ENCODE measurements around the gene PCCA. TPM values are rescaled to one million over a fixed set of nuclear protein-coding genes. Genes with fewer than 3 reads are reported as not detected.

The PCCA gene, protein sequence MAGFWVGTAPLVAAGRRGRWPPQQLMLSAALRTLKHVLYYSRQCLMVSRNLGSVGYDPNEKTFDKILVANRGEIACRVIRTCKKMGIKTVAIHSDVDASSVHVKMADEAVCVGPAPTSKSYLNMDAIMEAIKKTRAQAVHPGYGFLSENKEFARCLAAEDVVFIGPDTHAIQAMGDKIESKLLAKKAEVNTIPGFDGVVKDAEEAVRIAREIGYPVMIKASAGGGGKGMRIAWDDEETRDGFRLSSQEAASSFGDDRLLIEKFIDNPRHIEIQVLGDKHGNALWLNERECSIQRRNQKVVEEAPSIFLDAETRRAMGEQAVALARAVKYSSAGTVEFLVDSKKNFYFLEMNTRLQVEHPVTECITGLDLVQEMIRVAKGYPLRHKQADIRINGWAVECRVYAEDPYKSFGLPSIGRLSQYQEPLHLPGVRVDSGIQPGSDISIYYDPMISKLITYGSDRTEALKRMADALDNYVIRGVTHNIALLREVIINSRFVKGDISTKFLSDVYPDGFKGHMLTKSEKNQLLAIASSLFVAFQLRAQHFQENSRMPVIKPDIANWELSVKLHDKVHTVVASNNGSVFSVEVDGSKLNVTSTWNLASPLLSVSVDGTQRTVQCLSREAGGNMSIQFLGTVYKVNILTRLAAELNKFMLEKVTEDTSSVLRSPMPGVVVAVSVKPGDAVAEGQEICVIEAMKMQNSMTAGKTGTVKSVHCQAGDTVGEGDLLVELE
- total RNA-seq (100 to 1,000 TPM; 165 to 378 TPM), polyA plus RNA-seq (ENCODE audit: insufficient read length in 2 of 2) (10 to 100 TPM; 45.1 to 54.7 TPM)
- long read RNA-seq, donor 1, partial matches to known transcripts, result 11 of 17 reads
- long read RNA-seq, donor 1, other reads (novel, unspliced or antisense), result 0 of 17 reads
- long read RNA-seq, donor 2, partial matches to known transcripts, result 0 of 2 reads
- long read RNA-seq, donor 2, other reads (novel, unspliced or antisense), result 0 of 2 reads
- long read RNA-seq, donor 3, partial matches to known transcripts, result 0 of 2 reads
- long read RNA-seq, donor 3, other reads (novel, unspliced or antisense), result 0 of 2 reads
- long read RNA-seq, donor 4, partial matches to known transcripts, result 33 of 36 reads
- long read RNA-seq, donor 4, other reads (novel, unspliced or antisense), result 0 of 36 reads

DNA sequence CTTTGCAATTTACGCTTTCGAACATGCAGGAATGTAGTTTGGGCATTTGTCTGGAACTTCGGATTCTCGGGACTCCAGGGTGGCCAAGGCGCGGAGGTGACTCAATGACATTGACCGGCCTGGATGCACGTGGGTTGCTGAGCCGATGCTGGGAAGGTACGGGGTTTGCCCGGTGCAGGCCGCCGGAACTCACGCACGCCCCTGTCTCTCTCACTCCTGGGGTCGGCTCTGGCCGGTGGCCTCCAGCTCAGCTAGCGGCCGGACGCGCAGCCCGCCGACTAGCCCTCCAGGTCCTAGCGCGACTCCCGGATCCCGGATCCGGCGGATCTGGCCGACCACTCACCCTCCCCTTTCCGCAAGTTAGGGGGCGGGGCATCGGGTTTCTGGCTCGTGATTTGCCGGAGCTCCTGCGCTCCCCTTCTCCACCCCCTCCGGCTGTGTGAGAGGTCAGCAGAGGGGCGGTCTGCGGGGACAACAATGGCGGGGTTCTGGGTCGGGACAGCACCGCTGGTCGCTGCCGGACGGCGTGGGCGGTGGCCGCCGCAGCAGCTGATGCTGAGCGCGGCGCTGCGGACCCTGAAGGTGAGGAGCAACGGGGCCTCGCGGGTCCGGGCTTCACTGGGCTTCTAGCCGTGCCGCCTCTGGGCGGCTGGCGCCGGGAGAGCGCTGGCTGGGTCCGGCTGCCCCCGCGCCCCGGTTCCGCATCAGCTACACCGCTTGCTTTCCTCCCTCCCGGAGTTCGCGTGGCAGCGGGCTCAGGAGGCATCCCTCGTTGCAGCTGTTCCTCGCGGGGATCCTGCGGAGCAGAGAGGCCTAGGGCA lies at the start of gene PCCA:
Gene PCCA, plus strand, starts transcription at position 450 of the 821 bp plus-strand sequence. Its CDS starts 28 bp downstream, at position 478.
- Histone ChIP-seq H3K9me3 (ENCODE audit: control insufficient read depth, insufficient read depth, low read length) (no peaks in the 10 kb centered on the region), H3K4me3 (ENCODE audit: low read depth, low read length) (peak within 1 kb of the TSS; percentile 81), H3K27me3 (ENCODE audit: control insufficient read depth, insufficient read depth, low read length) (no peaks in the 10 kb centered on the region), H3K4me1 (ENCODE audit: control insufficient read depth, insufficient read depth, low read length) (peaks cover 4% of the 10 kb centered on the region), H3K36me3 (ENCODE audit: control insufficient read depth, insufficient read depth, low read length) (no peaks in the 10 kb centered on the region), H3K27ac (ENCODE audit: low read depth, low read length) (peak within 1 kb of the TSS; percentile 76)
- under 1% methylated on average over 67 of the region's 77 CpGs for WGBS (ENCODE audit: insufficient coverage)
- DNase-seq (ENCODE audit: low read depth in 4 of 6, low spot score in 6 of 6), result peak; percentile 85 to 98 (median 94)

DNA sequence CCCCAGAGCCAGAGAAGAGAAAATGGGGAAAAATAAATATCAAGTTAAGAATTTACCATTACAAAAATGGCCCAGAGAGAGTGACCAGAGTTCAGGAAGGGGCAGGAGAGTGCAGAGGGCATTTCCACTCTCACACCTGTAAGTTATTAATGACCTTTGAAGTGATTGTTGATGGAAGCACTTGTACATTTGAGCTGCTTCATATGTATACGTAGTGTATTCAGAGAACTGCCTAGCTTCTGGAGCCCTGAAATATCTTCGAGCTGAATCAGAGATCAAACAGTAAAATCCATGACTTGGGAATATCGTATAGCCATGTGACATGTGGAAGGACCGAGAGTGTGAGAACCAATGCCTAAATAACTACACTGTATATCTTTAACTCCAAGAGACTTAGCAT lies 49.2 kb upstream of the PCCA start:
- Histone ChIP-seq H3K9me3 (ENCODE audit: control insufficient read depth, insufficient read depth, low read length) (no peaks in the 10 kb centered on the region), H3K4me1 (ENCODE audit: control insufficient read depth, insufficient read depth, low read length) (no peaks in the 10 kb centered on the region), H3K27ac (ENCODE audit: low read depth, low read length) (no peak overlapping the region), H3K27me3 (ENCODE audit: control insufficient read depth, insufficient read depth, low read length) (no peaks in the 10 kb centered on the region), H3K36me3 (ENCODE audit: control insufficient read depth, insufficient read depth, low read length) (no peaks in the 10 kb centered on the region), H3K4me3 (ENCODE audit: low read depth, low read length) (no peak overlapping the region)
- peak in 1 of 6 donors; percentile 4 for DNase-seq (ENCODE audit: low read depth in 4 of 6, low spot score in 6 of 6)
- WGBS (ENCODE audit: insufficient coverage), result 55% methylated on average over 2 of the region's 4 CpGs

DNA sequence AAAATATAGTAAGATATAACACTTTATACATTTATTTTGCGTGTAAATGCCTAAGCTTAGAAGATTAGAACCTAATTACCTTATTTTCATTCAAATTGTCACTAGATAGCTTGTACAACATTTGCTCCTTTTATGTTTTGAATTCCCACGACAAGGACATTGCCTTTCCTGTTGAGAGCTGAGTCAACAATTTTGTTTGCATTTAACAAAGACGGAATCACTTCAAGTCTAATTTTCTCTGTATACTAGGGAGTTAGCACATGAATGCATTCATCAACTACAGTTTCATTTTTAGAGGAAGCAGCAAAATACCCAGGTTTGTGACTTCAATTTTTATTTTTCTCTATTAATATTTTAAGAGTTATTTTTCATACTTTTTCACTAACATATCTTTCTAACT lies 48.7 kb upstream of the PCCA start:
- Histone ChIP-seq H3K36me3 (ENCODE audit: control insufficient read depth, insufficient read depth, low read length) (no peaks in the 10 kb centered on the region), H3K27ac (ENCODE audit: low read depth, low read length) (no peak overlapping the region), H3K4me3 (ENCODE audit: low read depth, low read length) (no peak overlapping the region), H3K9me3 (ENCODE audit: control insufficient read depth, insufficient read depth, low read length) (no peaks in the 10 kb centered on the region), H3K4me1 (ENCODE audit: control insufficient read depth, insufficient read depth, low read length) (no peaks in the 10 kb centered on the region), H3K27me3 (ENCODE audit: control insufficient read depth, insufficient read depth, low read length) (no peaks in the 10 kb centered on the region)
- no CpG with 5 or more reads among the region's 3 CpGs for WGBS (ENCODE audit: insufficient coverage)
- DNase-seq (ENCODE audit: low read depth in 4 of 6, low spot score in 6 of 6), result peak in 1 of 6 donors; percentile 13

DNA sequence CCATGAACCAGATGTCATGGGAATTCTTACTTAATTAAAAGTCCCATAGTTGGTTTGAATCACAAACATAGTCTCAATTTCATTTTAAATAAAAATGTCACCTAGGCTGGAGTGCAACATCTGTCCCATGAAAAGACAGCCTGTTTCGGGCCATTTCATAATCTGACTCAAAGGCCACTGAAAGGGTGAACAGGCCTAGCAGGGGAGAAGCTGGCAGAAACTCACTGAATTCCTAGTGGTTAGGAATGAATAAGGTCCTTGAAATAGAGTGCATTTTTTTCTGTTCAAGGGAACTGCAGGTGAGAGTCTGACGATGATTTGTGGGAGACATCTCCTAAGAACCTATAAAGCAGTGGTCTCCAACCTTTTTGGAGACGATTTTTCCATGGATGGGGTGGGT lies 44.0 kb upstream of the PCCA start:
- no peak overlapping the region for H3K4me3 ChIP-seq (ENCODE audit: low read depth, low read length)
- no peaks in the 10 kb centered on the region for H3K36me3 ChIP-seq (ENCODE audit: control insufficient read depth, insufficient read depth, low read length)
- no peaks in the 10 kb centered on the region for H3K27me3 ChIP-seq (ENCODE audit: control insufficient read depth, insufficient read depth, low read length)
- 93% methylated on average over 1 of the region's 3 CpGs for WGBS (ENCODE audit: insufficient coverage)
- H3K4me1 ChIP-seq (ENCODE audit: control insufficient read depth, insufficient read depth, low read length), result no peaks in the 10 kb centered on the region
- no peaks in the 10 kb centered on the region for H3K9me3 ChIP-seq (ENCODE audit: control insufficient read depth, insufficient read depth, low read length)
- no peak overlapping the region for H3K27ac ChIP-seq (ENCODE audit: low read depth, low read length)
- DNase-seq (ENCODE audit: low read depth in 4 of 6, low spot score in 6 of 6), result no peak

DNA sequence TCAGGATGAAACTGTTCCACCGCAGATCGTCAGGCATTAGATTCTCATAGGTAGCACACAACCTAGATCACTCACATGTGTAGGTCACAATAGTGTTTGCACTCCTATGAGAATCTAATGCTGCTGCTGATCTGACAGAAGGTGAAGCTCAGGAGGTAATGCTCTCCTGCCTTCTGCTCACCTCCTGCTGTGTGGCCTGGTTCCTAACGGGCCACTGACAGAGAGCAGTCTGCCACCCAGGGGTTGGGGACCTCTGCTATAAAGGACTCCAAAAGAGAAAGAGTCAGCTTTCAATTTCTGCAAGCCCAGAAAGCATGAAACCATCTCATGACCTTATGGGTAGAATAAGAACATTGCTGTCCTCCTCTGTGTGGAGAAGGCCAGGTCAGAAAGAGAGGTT lies 43.5 kb upstream of the PCCA start:
- 56% methylated on average over 1 of the region's 3 CpGs for WGBS (ENCODE audit: insufficient coverage)
- Histone ChIP-seq H3K4me1 (ENCODE audit: control insufficient read depth, insufficient read depth, low read length) (no peaks in the 10 kb centered on the region), H3K36me3 (ENCODE audit: control insufficient read depth, insufficient read depth, low read length) (no peaks in the 10 kb centered on the region), H3K9me3 (ENCODE audit: control insufficient read depth, insufficient read depth, low read length) (no peaks in the 10 kb centered on the region), H3K27me3 (ENCODE audit: control insufficient read depth, insufficient read depth, low read length) (no peaks in the 10 kb centered on the region), H3K27ac (ENCODE audit: low read depth, low read length) (no peak overlapping the region), H3K4me3 (ENCODE audit: low read depth, low read length) (no peak overlapping the region)
- no peak for DNase-seq (ENCODE audit: low read depth in 4 of 6, low spot score in 6 of 6)

DNA sequence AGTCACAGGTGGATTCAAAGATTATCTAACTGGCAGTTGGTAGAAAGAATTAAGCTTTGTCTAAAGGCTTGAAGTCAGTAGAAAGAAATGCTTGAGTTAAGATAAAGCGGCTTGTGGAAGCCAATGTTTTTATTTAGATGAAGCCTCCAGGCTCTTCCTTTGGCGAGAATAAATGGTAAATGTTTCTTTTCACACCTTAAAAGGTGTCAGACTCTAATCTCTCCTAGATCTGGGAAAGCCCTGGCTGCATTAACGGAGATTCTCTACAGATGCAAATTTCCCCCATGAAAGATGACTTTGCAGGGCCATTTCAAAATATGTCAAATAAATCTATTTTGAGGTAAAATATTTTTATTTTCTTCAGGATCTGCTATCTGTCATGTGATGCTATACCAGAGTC lies 37.8 kb upstream of the PCCA start:
- H3K27ac ChIP-seq (ENCODE audit: low read depth, low read length), result no peak overlapping the region
- no peaks in the 10 kb centered on the region for H3K9me3 ChIP-seq (ENCODE audit: control insufficient read depth, insufficient read depth, low read length)
- no peaks in the 10 kb centered on the region for H3K36me3 ChIP-seq (ENCODE audit: control insufficient read depth, insufficient read depth, low read length)
- H3K4me1 ChIP-seq (ENCODE audit: control insufficient read depth, insufficient read depth, low read length), result no peaks in the 10 kb centered on the region
- H3K27me3 ChIP-seq (ENCODE audit: control insufficient read depth, insufficient read depth, low read length), result no peaks in the 10 kb centered on the region
- DNase-seq (ENCODE audit: low read depth in 4 of 6, low spot score in 6 of 6), result no peak
- H3K4me3 ChIP-seq (ENCODE audit: low read depth, low read length), result no peak overlapping the region
- WGBS (ENCODE audit: insufficient coverage), result no CpG with 5 or more reads among the region's 3 CpGs

DNA sequence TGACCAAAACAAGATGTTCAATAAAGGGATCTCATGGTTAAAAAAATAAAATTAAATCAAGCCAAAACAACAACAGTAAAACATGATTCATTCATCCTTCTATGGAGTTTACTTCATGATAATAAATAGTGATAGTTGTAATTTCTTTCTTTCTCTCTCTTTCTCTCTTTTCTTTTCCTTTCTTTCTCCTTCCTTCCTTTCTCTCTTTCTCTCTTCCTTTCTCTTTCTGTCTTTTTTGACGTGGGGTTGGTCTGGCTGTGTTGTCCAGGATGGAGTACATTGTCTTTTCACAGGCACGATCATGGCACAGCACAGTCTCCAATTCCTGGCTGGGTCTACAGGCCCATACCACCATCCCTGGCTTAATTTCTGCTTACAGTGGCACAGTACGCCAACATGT lies 29.1 kb upstream of the PCCA start:
- no peak overlapping the region for H3K4me3 ChIP-seq (ENCODE audit: low read depth, low read length)
- no peaks in the 10 kb centered on the region for H3K4me1 ChIP-seq (ENCODE audit: control insufficient read depth, insufficient read depth, low read length)
- no peak for DNase-seq (ENCODE audit: low read depth in 4 of 6, low spot score in 6 of 6)
- no peaks in the 10 kb centered on the region for H3K36me3 ChIP-seq (ENCODE audit: control insufficient read depth, insufficient read depth, low read length)
- H3K9me3 ChIP-seq (ENCODE audit: control insufficient read depth, insufficient read depth, low read length), result no peaks in the 10 kb centered on the region
- H3K27me3 ChIP-seq (ENCODE audit: control insufficient read depth, insufficient read depth, low read length), result no peaks in the 10 kb centered on the region
- WGBS (ENCODE audit: insufficient coverage), result 100% methylated on average over 1 of the region's 3 CpGs
- H3K27ac ChIP-seq (ENCODE audit: low read depth, low read length), result no peak overlapping the region

DNA sequence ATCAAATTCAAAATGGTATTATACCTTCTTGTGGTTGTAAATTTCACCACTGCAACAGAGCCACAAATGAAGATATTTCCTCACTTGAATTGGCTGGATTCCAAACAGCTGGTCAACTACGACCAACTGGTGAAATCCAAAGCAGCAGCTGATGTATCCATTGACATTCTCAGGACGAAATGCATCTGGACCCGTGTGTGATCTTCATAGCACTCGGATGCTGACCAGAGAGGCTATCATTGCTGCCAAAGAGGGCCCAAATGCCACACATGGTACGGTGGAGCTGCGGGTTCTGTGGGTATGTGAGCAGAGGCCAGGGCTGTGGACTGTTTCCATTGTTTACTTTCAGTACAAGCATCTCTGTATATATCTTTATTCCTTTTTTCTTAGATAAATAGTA lies 25.6 kb upstream of the PCCA start:
- Histone ChIP-seq H3K36me3 (ENCODE audit: control insufficient read depth, insufficient read depth, low read length) (no peaks in the 10 kb centered on the region), H3K27me3 (ENCODE audit: control insufficient read depth, insufficient read depth, low read length) (no peaks in the 10 kb centered on the region), H3K4me3 (ENCODE audit: low read depth, low read length) (no peak overlapping the region), H3K27ac (ENCODE audit: low read depth, low read length) (no peak overlapping the region), H3K9me3 (ENCODE audit: control insufficient read depth, insufficient read depth, low read length) (no peaks in the 10 kb centered on the region), H3K4me1 (ENCODE audit: control insufficient read depth, insufficient read depth, low read length) (no peaks in the 10 kb centered on the region)
- 51% methylated on average over 4 of the region's 6 CpGs for WGBS (ENCODE audit: insufficient coverage)
- DNase-seq (ENCODE audit: low read depth in 4 of 6, low spot score in 6 of 6), result no peak

DNA sequence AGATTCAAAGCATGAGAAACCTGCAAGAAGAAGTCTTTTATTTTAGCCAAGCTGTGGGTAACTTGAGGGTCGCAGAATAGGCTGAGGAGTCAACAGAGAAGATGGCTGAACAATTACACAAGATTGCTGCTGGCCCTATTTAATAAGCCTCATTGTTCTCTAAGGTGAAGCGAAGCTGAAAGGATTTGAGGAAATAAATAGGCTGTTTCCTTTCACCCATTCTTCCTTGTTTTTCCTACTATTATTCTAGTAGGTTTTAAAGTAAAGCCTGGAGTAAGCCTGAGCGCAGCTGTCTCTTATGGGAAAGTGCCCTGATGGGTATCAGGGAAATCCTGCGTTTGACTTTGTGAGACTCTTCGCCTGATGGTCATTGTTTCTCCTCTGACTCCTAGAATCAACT lies 25.0 kb upstream of the PCCA start:
- Histone ChIP-seq H3K4me1 (ENCODE audit: control insufficient read depth, insufficient read depth, low read length) (no peaks in the 10 kb centered on the region), H3K9me3 (ENCODE audit: control insufficient read depth, insufficient read depth, low read length) (no peaks in the 10 kb centered on the region), H3K27me3 (ENCODE audit: control insufficient read depth, insufficient read depth, low read length) (no peaks in the 10 kb centered on the region), H3K4me3 (ENCODE audit: low read depth, low read length) (no peak overlapping the region), H3K36me3 (ENCODE audit: control insufficient read depth, insufficient read depth, low read length) (no peaks in the 10 kb centered on the region), H3K27ac (ENCODE audit: low read depth, low read length) (no peak overlapping the region)
- DNase-seq (ENCODE audit: low read depth in 4 of 6, low spot score in 6 of 6), result no peak
- WGBS (ENCODE audit: insufficient coverage), result 61% methylated on average over 3 of the region's 5 CpGs

Measured in spinal cord (tissue), 10 donors.